GM18502 (cell line): Measurements from ENCODE around the gene CD79B.
A peak's percentile ranks its signal among the peaks of the same experiment; 100 is the strongest.
"Not testable (repeated sequence)": the region's sequence is repeated elsewhere in the genome, so short reads cannot be mapped to it uniquely, and the experiment has no call there.

Experiments used
- ATAC-seq: cut with Tn5 transposase; IDR thresholded peaks from one replicate; pipeline ENCODE4 v1.9.1; 2021; ENCODE audit warnings: mild to moderate bottlenecking; ENCODE audit not compliant: unreplicated experiment, poor library complexity

The CD79B gene

GRCh38 chr17:63934183-63935112 is 2.3 kb upstream of the CD79B start:
- ATAC-seq = no peak

GRCh38 chr17:63933598-63933997 is 1.5 kb upstream of the CD79B start:
- ATAC-seq = no peak

GRCh38 chr17:63932721-63933120 is 590 bp upstream of the CD79B start:
- ATAC-seq = peak; percentile 19

GRCh38 chr17:63930951-63931575 is 1.1 kb downstream of the CD79B start:
- no peak for ATAC-seq

GRCh38 chr17:63929860-63930766 is 2.0 kb downstream of the CD79B start:
- no peak for ATAC-seq

- no peak for ATAC-seq
Measured at GRCh38 chr17:63928966-63929695, 3.0 kb downstream of the CD79B start.

GRCh38 chr17:63928172-63928666 is 3.9 kb downstream of the CD79B start:
- no peak for ATAC-seq

- ATAC-seq = no peak
Measured at GRCh38 chr17:63927464-63928171, 4.5 kb downstream of the CD79B start.

GRCh38 chr17:63926164-63926563 is 6.0 kb downstream of the CD79B start:
- no peak for ATAC-seq

GRCh38 chr17:63925615-63926014 is 6.5 kb downstream of the CD79B start:
- no peak for ATAC-seq

GRCh38 chr17:63922402-63922801 is 9.7 kb downstream of the CD79B start:
- ATAC-seq = not testable (repeated sequence)

- not testable (repeated sequence) for ATAC-seq
Measured at GRCh38 chr17:63920779-63921178, 11.4 kb downstream of the CD79B start.

GRCh38 chr17:63920050-63920449 is 12.1 kb downstream of the CD79B start:
- not testable (repeated sequence) for ATAC-seq

- peak; percentile 68 for ATAC-seq
Measured at GRCh38 chr17:63919311-63919723, 12.8 kb downstream of the CD79B start.

- ATAC-seq = not testable (repeated sequence)
Measured at GRCh38 chr17:63918789-63919305, 13.3 kb downstream of the CD79B start, which contains the start of gene GH1. TSS of gene GH1 (minus strand) at chr17:63918839. CDS start at chr17:63918776, 63 bp downstream.

- no peak for ATAC-seq
Measured at GRCh38 chr17:63918305-63918704, 13.8 kb downstream of the CD79B start.

- no peak for ATAC-seq
Measured at GRCh38 chr17:63917646-63918045, 14.5 kb downstream of the CD79B start.

GRCh38 chr17:63917206-63917605 is 14.9 kb downstream of the CD79B start:
- not testable (repeated sequence) for ATAC-seq
